HG02571 (cell line): ENCODE measurements around the gene MRPL16.
"Not testable (repeated sequence)": the region's sequence is repeated elsewhere in the genome, so short reads cannot be mapped to it uniquely, and the experiment has no call there.

Experiments
- ATAC-seq: cut with Tn5 transposase; IDR thresholded peaks from one replicate; pipeline ENCODE4 v1.9.1; 2021; ENCODE audit warnings: mild to moderate bottlenecking, moderate library complexity; ENCODE audit not compliant: unreplicated experiment

MRPL16 gene

GRCh38 chr11:59810189-59810910 is at the start of gene MRPL16:
MRPL16 (minus strand) TSS chr11:59810778; CDS start chr11:59810658, 120 bp downstream.
- ATAC-seq = peak; percentile 98

DNA sequence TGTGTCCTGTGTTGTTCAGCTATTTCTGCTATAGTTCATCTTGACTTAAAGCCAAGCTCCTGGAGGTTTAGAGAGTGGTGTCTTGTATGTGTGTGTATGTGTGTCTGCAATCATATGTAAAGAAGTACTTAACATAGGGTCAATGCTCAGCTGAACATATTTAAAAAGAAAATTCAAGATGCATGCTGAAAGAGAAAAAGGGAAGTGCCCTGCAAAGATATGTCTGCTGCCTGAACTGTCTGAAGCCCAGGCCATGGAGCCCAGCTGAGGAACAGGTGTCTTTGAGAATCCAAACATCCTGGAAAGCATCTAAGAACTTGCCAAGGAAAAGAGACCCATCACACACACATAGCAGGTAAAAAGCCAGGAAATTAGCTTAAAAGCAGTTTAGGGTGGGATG is 49.1 kb upstream of the MRPL16 start:
- ATAC-seq = no peak

DNA sequence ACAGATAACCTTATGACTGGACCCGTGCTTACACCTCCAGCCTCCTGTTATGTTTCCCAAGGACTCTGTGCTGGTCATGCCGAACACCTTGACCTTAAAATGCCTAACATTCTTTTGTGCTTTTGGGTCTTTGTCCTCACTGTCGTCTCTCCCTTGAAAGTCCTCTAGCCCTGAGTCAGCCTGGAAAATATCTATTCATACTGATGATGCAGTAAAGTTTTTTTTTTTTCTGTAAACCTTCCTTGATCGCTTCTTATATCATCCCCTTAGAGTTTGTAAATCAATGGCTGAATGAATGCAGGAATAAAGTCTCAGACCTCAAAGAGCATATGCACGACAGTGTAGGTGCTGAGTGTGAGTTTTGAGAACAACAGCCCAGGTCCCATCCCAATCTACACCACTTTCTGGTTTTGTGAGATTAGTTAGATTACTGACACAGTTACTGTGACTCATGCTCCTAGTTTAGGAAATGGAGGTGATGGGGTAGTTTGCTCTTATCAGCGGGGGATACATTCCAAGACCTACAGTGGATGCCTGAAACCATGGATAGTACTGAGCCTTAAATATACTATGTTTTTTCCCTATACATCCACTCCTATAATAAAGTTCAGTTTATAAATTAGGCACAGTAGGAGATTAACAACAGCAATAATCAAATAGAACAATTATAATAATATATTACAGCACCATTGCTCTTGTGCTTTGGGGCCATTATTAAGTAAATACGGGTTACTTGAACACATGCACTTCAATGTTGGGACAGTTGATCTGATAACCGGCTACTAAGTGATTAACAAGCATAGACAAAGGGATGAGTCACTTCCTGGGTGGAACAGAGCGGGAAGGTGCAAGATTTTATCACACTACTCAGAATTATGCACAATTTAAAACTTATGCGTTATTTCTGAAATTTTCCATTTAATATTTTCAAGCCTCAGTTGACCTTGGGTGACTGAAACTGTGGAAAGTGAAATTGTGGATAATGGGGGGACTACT is 47.2 kb upstream of the MRPL16 start:
- no peak for ATAC-seq

DNA sequence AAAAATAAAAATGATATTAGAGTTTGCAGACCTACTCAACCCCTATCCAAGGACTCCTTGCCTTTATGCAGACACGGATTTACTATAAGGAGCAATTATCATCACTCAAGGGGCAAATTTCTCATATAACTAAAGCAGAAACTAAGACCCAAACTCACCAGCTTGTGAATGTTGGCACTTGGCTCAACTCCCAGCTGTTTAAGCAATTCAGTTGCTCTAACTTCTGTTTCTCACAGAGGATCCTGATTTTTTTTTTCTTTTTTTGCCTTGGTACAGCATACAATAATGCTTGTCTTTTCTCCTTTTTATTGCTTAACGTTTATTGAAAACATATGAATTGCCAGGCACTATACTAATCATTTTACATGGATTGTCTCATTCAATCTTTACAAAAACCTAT is 44.3 kb upstream of the MRPL16 start:
- ATAC-seq = no peak

GRCh38 chr11:59851416-59851815 is 40.8 kb upstream of the MRPL16 start:
- not testable (repeated sequence) for ATAC-seq

DNA sequence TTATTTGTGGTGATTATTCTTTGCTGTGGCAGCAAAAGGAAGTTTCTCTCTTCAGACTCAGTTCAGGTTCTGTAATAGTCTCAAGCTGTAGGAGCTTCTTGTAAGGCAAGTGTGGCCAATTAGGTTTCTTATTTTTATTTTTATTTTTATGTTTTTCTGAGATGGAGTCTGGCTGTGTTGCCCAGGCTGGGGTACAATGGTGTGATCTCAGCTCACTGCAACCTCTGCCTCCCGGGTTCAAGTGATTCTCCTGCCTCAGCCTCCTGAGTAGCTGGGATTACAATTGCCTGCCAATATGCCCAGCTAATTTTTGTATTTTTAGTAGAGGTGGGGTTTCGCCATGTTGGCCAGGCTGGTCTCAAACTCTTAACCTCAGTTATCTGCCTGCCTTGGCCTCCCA is 39.0 kb upstream of the MRPL16 start:
- ATAC-seq = not testable (repeated sequence)

- ATAC-seq = no peak
Observed at GRCh38 chr11:59849129-59849528, 38.6 kb upstream of the MRPL16 start.

DNA sequence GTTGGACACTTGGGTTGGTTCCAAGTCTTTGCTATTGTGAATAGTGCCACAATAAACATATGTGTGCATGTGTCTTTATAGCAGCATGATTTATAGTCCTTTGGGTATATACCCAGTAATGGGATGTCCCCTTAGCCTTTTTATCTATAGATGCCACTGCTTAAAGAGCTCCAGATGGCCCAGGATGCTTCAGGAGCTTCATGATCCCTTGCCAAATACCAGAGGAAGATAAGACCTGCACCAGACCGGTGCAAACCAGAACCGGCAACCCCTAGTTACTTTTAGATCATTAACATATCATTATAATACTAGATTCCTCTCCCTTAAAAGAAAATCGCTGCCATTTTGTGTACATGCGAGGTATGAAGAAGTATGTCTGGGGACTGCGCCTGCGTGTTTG is 37.9 kb upstream of the MRPL16 start:
- not testable (repeated sequence) for ATAC-seq

GRCh38 chr11:59847626-59848025 is 37.0 kb upstream of the MRPL16 start:
- no peak for ATAC-seq

DNA sequence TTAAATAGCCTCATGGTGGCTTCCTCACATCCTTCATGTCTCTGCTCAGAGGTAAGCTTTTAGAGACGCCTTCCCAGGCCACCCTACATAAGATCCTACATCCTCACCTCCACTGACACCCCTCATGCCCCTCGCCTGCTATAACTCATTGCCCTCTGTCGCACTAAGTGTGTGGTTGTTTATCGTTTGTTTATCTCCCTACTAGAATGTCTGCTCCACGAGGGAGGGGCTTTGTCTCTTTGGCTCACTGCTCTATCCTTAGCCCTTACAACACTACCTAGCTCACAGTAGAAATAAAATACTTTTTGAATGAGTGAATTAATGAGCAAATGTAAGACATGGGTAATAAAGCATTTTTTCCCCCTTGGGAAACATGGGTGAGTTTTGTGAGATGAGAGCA is 36.0 kb upstream of the MRPL16 start:
- ATAC-seq = no peak

DNA sequence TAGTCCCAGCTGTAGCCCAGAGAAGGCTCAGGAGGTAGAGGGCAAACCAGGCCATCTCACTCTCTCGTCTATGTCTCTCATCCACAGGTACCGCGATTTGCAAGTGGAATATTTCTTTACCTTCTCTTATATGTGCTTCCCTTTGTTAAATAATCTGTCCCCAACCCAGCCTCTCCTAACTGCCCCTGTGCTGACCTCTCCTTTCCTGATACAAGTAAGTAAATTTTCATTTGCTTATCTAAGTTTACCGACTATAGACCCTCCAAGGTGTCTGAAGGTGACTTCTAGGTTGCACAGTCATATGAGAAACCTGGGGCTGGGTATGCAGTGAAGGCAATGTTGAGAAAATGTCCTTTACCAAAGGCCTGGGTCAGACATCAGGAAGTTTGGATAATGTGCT is 34.8 kb upstream of the MRPL16 start, which contains the start of gene CBLIF:
TSS of gene CBLIF (minus strand) at position 101 of the 400 bp plus-strand sequence. CDS start at position 55, 46 bp downstream.
- ATAC-seq = no peak

DNA sequence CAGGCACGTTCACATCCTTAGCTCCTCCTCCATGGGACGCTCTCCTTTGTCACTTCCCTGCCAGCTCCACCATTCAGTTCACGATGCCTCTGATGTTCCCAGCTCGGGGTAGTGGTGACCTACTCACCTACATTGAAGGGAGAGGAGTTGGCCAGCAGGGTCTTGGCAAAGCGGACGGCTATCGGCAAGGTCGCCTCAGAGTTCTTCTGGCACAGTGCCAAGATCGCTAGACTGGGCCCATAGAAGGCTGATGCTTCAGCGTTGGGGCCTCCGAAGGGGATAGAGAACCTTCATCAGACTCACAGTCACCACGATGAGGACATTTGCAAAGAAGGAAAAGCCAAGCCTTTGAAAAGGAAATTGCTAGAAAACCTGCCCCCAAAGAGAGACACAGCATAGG is 31.7 kb upstream of the MRPL16 start:
- no peak for ATAC-seq

DNA sequence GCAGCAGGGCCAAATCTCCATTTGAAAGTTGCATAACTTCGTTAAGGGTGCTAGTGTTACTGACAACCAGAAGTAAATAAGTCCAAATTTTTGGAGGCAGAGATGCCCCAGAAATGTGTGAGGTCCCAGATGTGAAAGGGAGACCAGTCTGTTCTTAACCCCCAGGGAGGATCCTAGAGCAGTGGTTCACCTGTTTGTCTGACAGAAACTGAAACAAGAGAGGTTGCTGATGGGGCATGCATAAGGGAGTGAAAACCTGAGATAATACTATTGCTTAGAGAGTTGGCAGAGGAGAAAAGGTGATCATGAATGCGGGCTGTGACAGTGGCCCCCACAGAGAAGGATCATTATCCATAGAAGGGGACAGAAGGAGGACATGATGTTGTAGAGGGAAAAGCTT is 30.9 kb upstream of the MRPL16 start:
- ATAC-seq = no peak

- no peak for ATAC-seq
Observed at GRCh38 chr11:59839615-59840014, 29.0 kb upstream of the MRPL16 start.

DNA sequence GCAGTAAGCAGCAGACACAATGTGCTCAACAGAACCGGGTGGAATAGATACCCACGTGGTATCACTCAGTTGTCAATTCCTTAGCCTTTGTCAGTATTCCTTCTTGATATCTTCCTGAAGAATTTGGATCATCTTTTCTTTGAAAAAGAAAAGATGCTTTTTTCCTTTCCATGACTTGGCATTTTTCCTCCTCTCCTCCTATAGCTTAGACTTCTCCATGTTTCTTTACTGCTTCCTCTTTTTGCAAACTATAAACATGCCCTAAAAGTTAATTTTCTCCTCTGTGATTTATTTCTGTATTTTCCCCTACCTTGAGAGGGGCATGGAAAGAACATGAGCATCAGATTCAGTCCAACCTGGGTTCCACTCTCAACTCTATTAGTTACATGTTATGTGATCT is 23.0 kb upstream of the MRPL16 start:
- no peak for ATAC-seq

DNA sequence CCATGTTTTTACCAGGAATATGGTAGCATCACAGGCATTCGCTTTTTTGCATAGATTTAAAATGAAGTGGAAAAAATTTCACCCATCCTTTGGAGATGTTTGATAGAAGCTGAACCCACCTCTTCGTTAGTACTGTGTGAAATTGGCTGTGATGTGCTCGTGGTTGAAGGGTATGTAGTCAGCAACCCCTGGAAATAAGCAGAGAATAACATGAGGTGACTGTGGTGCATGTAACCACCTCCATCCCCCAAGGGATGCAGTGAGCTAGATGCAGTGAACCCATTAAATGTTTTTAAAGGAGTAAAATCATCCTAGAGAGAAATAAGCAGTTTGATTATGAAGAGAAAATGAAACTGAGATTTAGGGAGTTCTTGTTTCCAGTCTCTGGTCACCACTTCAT is 18.8 kb upstream of the MRPL16 start:
- ATAC-seq = no peak

- ATAC-seq = peak; percentile 88
Observed at GRCh38 chr11:59822989-59823566, 12.5 kb upstream of the MRPL16 start.

DNA sequence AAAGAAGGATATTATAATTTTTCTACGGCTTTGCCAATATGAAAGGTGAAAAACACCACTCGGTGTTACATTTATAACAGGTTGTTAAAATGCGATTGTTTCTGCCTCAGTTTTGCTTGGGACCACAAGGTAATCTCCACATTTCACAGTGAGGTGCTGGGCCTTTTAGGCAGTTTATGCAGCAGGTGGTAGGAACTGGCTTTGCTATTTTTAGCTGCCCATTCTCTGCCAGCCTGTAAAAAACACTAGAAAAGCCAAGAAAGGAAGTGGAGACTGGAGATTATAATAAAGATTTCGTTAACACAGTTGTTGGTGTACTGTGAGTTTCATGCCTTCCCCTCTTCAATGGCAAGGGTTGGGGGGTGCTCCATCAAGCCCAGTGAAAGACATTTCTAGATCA is 8.0 kb upstream of the MRPL16 start:
- ATAC-seq = no peak

DNA sequence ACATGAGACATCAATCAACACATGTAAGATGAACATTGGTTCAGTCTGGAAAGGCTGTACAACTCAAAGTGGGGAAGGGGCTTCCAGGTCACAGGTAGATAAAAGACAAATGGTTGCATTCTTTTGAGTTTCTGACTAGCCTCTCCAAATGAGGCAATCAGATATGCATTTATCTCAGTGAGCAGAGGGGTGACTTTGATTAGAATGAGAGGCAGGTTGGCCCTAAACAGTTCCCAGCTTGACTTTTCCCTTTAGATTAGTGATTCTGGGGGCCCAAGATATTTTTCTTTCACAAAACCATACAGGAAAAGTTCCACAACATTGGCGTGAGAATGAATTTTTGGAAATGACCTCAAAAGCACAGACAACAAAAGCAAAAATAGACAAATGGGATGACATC is 5.9 kb upstream of the MRPL16 start:
- ATAC-seq = not testable (repeated sequence)

DNA sequence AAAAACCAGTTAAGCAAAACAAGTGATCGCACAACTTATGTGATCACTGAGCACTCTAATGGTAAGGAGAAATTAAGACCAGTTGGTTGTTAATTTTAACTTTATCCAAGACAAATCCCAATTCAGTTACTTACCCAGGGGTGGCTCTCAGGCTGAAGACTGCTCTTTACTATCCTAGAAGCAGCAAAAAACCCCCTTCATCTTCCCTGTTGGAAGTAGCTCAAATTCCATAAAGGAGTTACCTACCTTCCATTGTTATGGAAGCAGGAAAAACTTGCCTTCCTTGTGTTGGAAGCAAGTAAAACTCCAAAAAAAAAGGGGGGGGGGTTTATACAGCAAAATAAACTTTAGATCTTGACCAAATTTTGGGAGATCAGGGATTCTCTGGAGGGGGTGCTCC is 5.2 kb upstream of the MRPL16 start:
- ATAC-seq = no peak

- no peak for ATAC-seq
Observed at GRCh38 chr11:59814021-59814420, 3.4 kb upstream of the MRPL16 start.
